K562 (cell line): Measurements from ENCODE around the gene KIFC3. TPM values are rescaled to one million over a fixed set of nuclear protein-coding genes. Genes with fewer than 3 reads are reported as not detected.

Experiments used
- ATAC-seq: fragments of 200-7000 bp; cut with Tn5 transposase; 3 replicates; pipeline ENCODE4 v1.9.1; 2020; ENCODE audit warnings: moderate library complexity
- BruUV-seq: library from RNA; stranded (reverse); fragments of 400-500 nt; replicated peaks from 2 replicates; lab custom pipeline; 2021; lab: Mats Ljungman, UMichigan
- CTCF ChIA-PET: fragments of 300-600 bp; formaldehyde crosslinking; extraction: SDS; loops from one replicate; lab custom pipeline; 2021; ENCODE audit warnings: low intra/inter-chr PET ratio; lab: Yijun Ruan, JAX
- POLR2A ChIA-PET: fragments of 300-600, 350-650 bp; sonication (Branson Sonifier 250); formaldehyde crosslinking; extraction: SDS; loops from one replicate; lab custom pipeline; 2021; ENCODE audit warnings: antibody characterized with exemption, inconsistent platforms; lab: Yijun Ruan, JAX
- DNase-seq, 4 experiments: peaks; one replicate each; pipeline versions ENCODE4 v3.0.0 to v3.0.0-alpha.2; 2011 to 2018; ENCODE audit warnings: low spot score in 3 of 4, mixed read lengths in 3 of 4; ENCODE audit errors: extremely low read depth in 1 of 4
- FAIRE-seq: peaks from 2 replicates; lab custom pipeline; 2011; peaks lifted over from hg19 to GRCh38; lab: Jason Lieb, UNC
- H2AFZ ChIP-seq: 2 replicates; pipeline ENCODE4 v1.6.0; 2011; ENCODE audit warnings: low read depth, low read length, control low read depth, inconsistent platforms
- H3K27ac ChIP-seq: fragments of 200-600 bp; 3 replicates; pipeline ENCODE4 v1.8.0; 2011; ENCODE audit warnings: low read depth, mild to moderate bottlenecking, control low read depth, inconsistent platforms, low read length, moderate library complexity, mixed read lengths; ENCODE audit errors: extremely low read depth
- H3K27me3 ChIP-seq, 2 experiments: fragments of 300-600 bp in 1 of 2; 2 replicates in 1 of 2; 3 replicates in 1 of 2; pipeline versions ENCODE4 v1.6.0 to v1.8.0; 2011; ENCODE audit warnings: inconsistent platforms in 2 of 2, low read length in 2 of 2, mild to moderate bottlenecking in 1 of 2, mixed read lengths in 1 of 2, moderate library complexity in 1 of 2; ENCODE audit not compliant: control insufficient read depth in 2 of 2, insufficient read depth in 2 of 2
- H3K36me3 ChIP-seq: fragments of 300-600 bp; 3 replicates; pipeline ENCODE4 v1.8.0; 2011; ENCODE audit warnings: mild to moderate bottlenecking, low read length, inconsistent platforms; ENCODE audit not compliant: control insufficient read depth, insufficient read depth
- H3K4me1 ChIP-seq, 2 experiments: fragments of 200-600 bp in 1 of 2; replicated peaks in 1 of 2; 2 replicates in 1 of 2; 3 replicates in 1 of 2; pipeline versions ENCODE4 v1.5.1 to v1.8.0; 2011; ENCODE audit warnings: inconsistent platforms in 2 of 2, low read length in 2 of 2, mild to moderate bottlenecking in 1 of 2, mixed read lengths in 1 of 2, moderate library complexity in 1 of 2; ENCODE audit not compliant: control insufficient read depth in 2 of 2, insufficient read depth in 2 of 2
- H3K4me2 ChIP-seq: 2 replicates; pipeline ENCODE4 v1.6.1; 2011; ENCODE audit warnings: low read length, control low read depth, inconsistent platforms, mixed read lengths; ENCODE audit not compliant: insufficient read depth
- H3K4me3 ChIP-seq: fragments of 200-600 bp; sonication (generic), shearing (Covaris generic); 2 replicates; pipeline ENCODE4 v1.5.1; 2016; ENCODE audit warnings: control low read depth, inconsistent platforms
- H3K79me2 ChIP-seq: fragments of 200-600 bp; 3 replicates; pipeline ENCODE4 v1.8.0; 2011; ENCODE audit warnings: low read length, inconsistent platforms; ENCODE audit not compliant: control insufficient read depth, insufficient read depth
- H3K9ac ChIP-seq, 2 experiments: 2 replicates each; pipeline versions ENCODE4 v1.6.0 to v1.6.1; 2011; ENCODE audit warnings: low read depth in 2 of 2, low read length in 2 of 2, control low read depth in 1 of 2, inconsistent platforms in 1 of 2, mild to moderate bottlenecking in 1 of 2, mixed read lengths in 1 of 2; ENCODE audit not compliant: insufficient read depth in 1 of 2
- H3K9me1 ChIP-seq: one replicate; pipeline ENCODE4 v1.6.0; 2011; ENCODE audit warnings: inconsistent platforms, mild to moderate bottlenecking, low read length, moderate library complexity; ENCODE audit not compliant: control insufficient read depth, insufficient read depth
- H3K9me3 ChIP-seq: replicated peaks from 2 replicates; pipeline ENCODE4 v1.5.1; 2011; ENCODE audit warnings: low read depth, low read length, inconsistent platforms; ENCODE audit not compliant: control insufficient read depth, insufficient read depth
- H4K20me1 ChIP-seq: replicated peaks from 2 replicates; pipeline ENCODE4 v1.6.1; 2011; ENCODE audit warnings: low read length, inconsistent platforms, mixed read lengths; ENCODE audit not compliant: control insufficient read depth, insufficient read depth
- BCOR ChIP-seq: fragments of 450-650 bp; IDR thresholded peaks from 2 replicates; pipeline ENCODE4 v1.6.1; 2016
- HDAC2 ChIP-seq: fragments of 450-650 bp; IDR thresholded peaks from 2 replicates; pipeline ENCODE4 v1.6.1; 2016; ENCODE audit warnings: mild to moderate bottlenecking
- KDM1A ChIP-seq, 2 experiments: fragments of 450-650 bp; IDR thresholded peaks; 2 replicates each; pipeline ENCODE4 v1.6.1; 2016; ENCODE audit warnings: mild to moderate bottlenecking in 2 of 2
- PPARD ChIP-seq: fragments of 250-450 bp; sonication (Bioruptor Pico); IDR thresholded peaks from 2 replicates; pipeline ENCODE4 v1.8.0; 2022; ENCODE audit warnings: inconsistent platforms, mild to moderate bottlenecking, moderate library complexity
- RBM25 ChIP-seq: fragments of 200-400 bp; formaldehyde crosslinking; IDR thresholded peaks from 2 replicates; pipeline ENCODE4 v1.6.1; 2018; ENCODE audit warnings: low read length, low read depth, moderate library complexity; ENCODE audit not compliant: severe bottlenecking
- SMARCA5 ChIP-seq: fragments of 450-650 bp; IDR thresholded peaks from 2 replicates; pipeline ENCODE4 v1.6.1; 2016
- TAF15 ChIP-seq: fragments of 200-400 bp; formaldehyde crosslinking; IDR thresholded peaks from 2 replicates; pipeline ENCODE4 v1.6.1; 2017; ENCODE audit warnings: mild to moderate bottlenecking, low read depth, low read length, moderate library complexity
- ZFP36 ChIP-seq: fragments of 150-350 bp; IDR thresholded peaks from 2 replicates; pipeline ENCODE4 v1.6.1; 2018; ENCODE audit warnings: low read length, low read depth; ENCODE audit not compliant: partially characterized antibody
- ZNF174 ChIP-seq: fragments of 250-450 bp; sonication (Bioruptor Pico); IDR thresholded peaks from 2 replicates; pipeline ENCODE4 v1.4.0; 2020; ENCODE audit warnings: mild to moderate bottlenecking
- ZNF277 ChIP-seq: fragments of 250-450 bp; sonication (Bioruptor Pico); IDR thresholded peaks from 2 replicates; pipeline ENCODE4 v1.8.0; 2022; ENCODE audit warnings: inconsistent platforms, mild to moderate bottlenecking, moderate library complexity, borderline replicate concordance
- WGBS: fragments of 100-300 bp; shearing (Covaris generic); methylation state at CpG from one replicate; pipeline ENCODE4 v1.1.6; 2016; ENCODE audit warnings: low coverage, mixed read lengths; ENCODE audit not compliant: insufficient coverage; ENCODE audit errors: missing lambda C conversion rate; 5-methylcytosine and 5-hydroxymethylcytosine counted together
- in situ Hi-C: fragments of 300-500 bp; cut with MboI; formaldehyde crosslinking; loops from 4 replicates; pipeline ENCODE4 v1.15.0; 2018; ENCODE audit warnings: inconsistent platforms, mixed read lengths
- intact Hi-C: fragments of 100-400 bp; cut with micrococcal nuclease; formaldehyde crosslinking; loops from 2 replicates; pipeline ENCODE4 v1.14.2; 2022
- polyA plus RNA-seq, 8 experiments: library from polyadenylated mRNA; depleted of rRNA in 4 of 8; stranded (reverse) in 5 of 8; unstranded in 3 of 8; fragments of >200 nt; fragmentation: Nextera tagmentation in 2 of 8; fragmentation: Illumina TruSeq in 1 of 8; extraction: Ambion mirVana in 2 of 8; extraction: Trizol in 1 of 8; gene quantifications; 2 replicates each; pipeline versions ENCODE4 v1.2.1 to v1.2.3, GENCODE V29; 2011 to 2014; ENCODE audit warnings: inconsistent platforms in 1 of 8, missing spikeins in 1 of 8
- total RNA-seq, 7 experiments: library from RNA; depleted of rRNA in 6 of 7; stranded (reverse); fragments of >200 nt in 6 of 7; fragmentation: Illumina TruSeq in 2 of 7; extraction: Trizol in 2 of 7; gene quantifications; 2 replicates each; pipeline versions ENCODE4 v1.2.1 to v1.2.3, GENCODE V29; 2011 to 2021; ENCODE audit warnings: low replicate concordance in 1 of 7

KIFC3 gene
- total and polyA plus RNA-seq, 9 of the 15 experiments (the other 6 are each of a cell fraction or from before 2014, with no cell fraction given): 0.23 to 105 (median 26.2) TPM

GRCh38 chr16:57818377-57819064, 16.2 kb upstream of the KIFC3 start:
- no peak for TF ChIP-seq PPARD (CRISPR knock-in tag)
- Histone ChIP-seq H4K20me1 (no peaks in the 10 kb centered on the region), H3K27ac (no peak overlapping the region), H3K79me2 (no peaks in the 10 kb centered on the region), H3K4me1 (peaks cover 11 to 13% of the 10 kb centered on the region in 2 experiments; a peak in 3 of 5 replicates), H3K4me2 (no peak overlapping the region), H3K9me3 (no peaks in the 10 kb centered on the region), H3K9me1 (no peaks in the 10 kb centered on the region), H3K36me3 (no peaks in the 10 kb centered on the region), H2AFZ (no peak overlapping the region), H3K4me3 (no peak overlapping the region), H3K9ac (no peak overlapping the region), H3K27me3 (no peaks in the 10 kb centered on the region)
- BruUV-seq: no TSS peak
- ChIA-PET POLR2A (interaction anchor here (0.6 to 1.2 kb wide), 4 partner anchors 11 to 523 kb away, joined by 3 to 5 read pairs (median 3); no protein-coding TSS in a partner anchor), CTCF (no interaction called here)
- DNase-seq (no peak), ATAC-seq (no peak), FAIRE-seq (no peak)
- WGBS: 32% methylated on average over 8 of the region's 8 CpGs
- intact Hi-C loops (no loop called here), in situ Hi-C loops (no loop called here)

GRCh38 chr16:57817680-57818079, 15.4 kb upstream of the KIFC3 start:
- no peak overlapping the region for H2AFZ ChIP-seq
- H3K9me3 ChIP-seq: no peaks in the 10 kb centered on the region
- TF ChIP-seq ZNF174 (CRISPR knock-in tag) (no peak), HDAC2 (peak; percentile 62; the same call in 1 of the 2 replicates), ZFP36 (peak; percentile 88), BCOR (peak; percentile 92), SMARCA5 (0 out of 2 replicates have a peak, but pooled peaks have one; percentile 27), TAF15 (no peak), RBM25 (peak; percentile 91), ZNF277 (CRISPR knock-in tag) (no peak), KDM1A (IDR thresholded peaks at IDR 0.05) (peak; percentile 26 to 51; a peak in 2 of 4 replicates)
- H3K27me3 ChIP-seq: no peaks in the 10 kb centered on the region
- peaks cover 13 to 14% of the 10 kb centered on the region in 2 experiments; a peak in 3 of 5 replicates for H3K4me1 ChIP-seq
- in situ Hi-C loops: no loop called here
- H3K4me2 ChIP-seq: no peak overlapping the region
- intact Hi-C loops: no loop called here
- no peaks in the 10 kb centered on the region for H3K79me2 ChIP-seq
- POLR2A ChIA-PET: interaction anchor here (0.6 to 0.7 kb wide), 2 partner anchors 24 to 522 kb away, joined by 3 read pairs; no protein-coding TSS in a partner anchor
- no peaks in the 10 kb centered on the region for H3K9me1 ChIP-seq
- H3K36me3 ChIP-seq: no peaks in the 10 kb centered on the region
- BruUV-seq: no TSS peak
- H3K27ac ChIP-seq: no peak overlapping the region
- FAIRE-seq (no peak), DNase-seq (no peak), ATAC-seq (no peak)
- H3K9ac ChIP-seq: no peak overlapping the region
- CTCF ChIA-PET: no interaction called here
- H3K4me3 ChIP-seq: no peak overlapping the region
- H4K20me1 ChIP-seq: no peaks in the 10 kb centered on the region
